ENCODE results near the gene RASD1.

- TF ChIP-seq POLR2A (IDR thresholded peaks at IDR 0.05; ENCODE audit: low read depth, low read length) (no peak), RAD21 (IDR thresholded peaks at IDR 0.05; ENCODE audit: low read length) (no peak), CTCF (conservative IDR thresholded peaks at IDR 0.05; ENCODE audit: low read depth, low read length) (no peak), BHLHE40 (IDR thresholded peaks at IDR 0.05; ENCODE audit: low read depth, low read length) (no peak), MXI1 (IDR thresholded peaks at IDR 0.05; ENCODE audit: borderline replicate concordance, low read depth, low read length) (no peak), MAZ (IDR thresholded peaks at IDR 0.05; ENCODE audit: borderline replicate concordance, low read depth, low read length) (no peak)
Observed at GRCh38 chr17:17527534-17527933, 31.3 kb upstream of the RASD1 start.
